Panc1 (cell line): Measurements from ENCODE around the gene SBNO2. TPM values are rescaled to one million over a fixed set of nuclear protein-coding genes. Genes with fewer than 3 reads are reported as not detected.

ENCODE experiments used
- ATAC-seq: fragments of 200-7000 bp; cut with Tn5 transposase; 2 replicates; pipeline ENCODE4 v1.9.1; 2020; ENCODE audit warnings: mild to moderate bottlenecking, moderate library complexity
- BruUV-seq: library from RNA; stranded (reverse); fragments of 400-500 nt; replicated peaks from 2 replicates; lab custom pipeline; 2021; lab: Mats Ljungman, UMichigan
- CTCF ChIA-PET: fragments of 300-600 bp; sonication (Branson Sonifier 250); formaldehyde crosslinking; loops from one replicate; lab custom pipeline; 2022; ENCODE audit warnings: antibody characterized with exemption; lab: Charles Lee
- POLR2A ChIA-PET: fragments of 300-600 bp; sonication (Branson Sonifier 250); formaldehyde crosslinking; loops from one replicate; lab custom pipeline; 2022; ENCODE audit warnings: antibody characterized with exemption; lab: Charles Lee
- DNase-seq: peaks from one replicate; pipeline ENCODE4 v3.0.0-alpha.2; 2010; ENCODE audit warnings: low read depth, low spot score
- H3K27ac ChIP-seq: 2 replicates; pipeline ENCODE4 v1.5.1; 2011; ENCODE audit warnings: mild to moderate bottlenecking, low read length, inconsistent platforms
- H3K27me3 ChIP-seq: fragments of 200-500 bp; sonication (Bioruptor generic); 2 replicates; pipeline ENCODE4 v1.6.0; 2014; ENCODE audit warnings: low read length, inconsistent platforms; ENCODE audit not compliant: control insufficient read depth, insufficient read depth
- H3K36me3 ChIP-seq: fragments of 200-500 bp; sonication (Bioruptor generic); 2 replicates; pipeline ENCODE4 v1.5.1; 2014; ENCODE audit warnings: inconsistent platforms, mild to moderate bottlenecking, low read length, moderate library complexity; ENCODE audit not compliant: control insufficient read depth, insufficient read depth
- H3K4me1 ChIP-seq: 2 replicates; pipeline ENCODE4 v1.5.1; 2011; ENCODE audit warnings: inconsistent platforms, mild to moderate bottlenecking, low read length, moderate library complexity; ENCODE audit not compliant: control insufficient read depth, insufficient read depth
- H3K4me3 ChIP-seq, 2 experiments: 2 replicates each; pipeline ENCODE4 v1.5.1; 2011 to 2012; ENCODE audit warnings: low read depth in 2 of 2, low read length in 2 of 2, mild to moderate bottlenecking in 2 of 2, inconsistent platforms in 1 of 2, moderate library complexity in 1 of 2
- H3K9me3 ChIP-seq: fragments of 200-500 bp; sonication (Bioruptor generic); 2 replicates; pipeline ENCODE4 v1.5.1; 2014; ENCODE audit warnings: low read depth, mild to moderate bottlenecking, inconsistent platforms, low read length, moderate library complexity; ENCODE audit not compliant: control insufficient read depth, insufficient read depth
- REST ChIP-seq, 2 experiments: IDR thresholded peaks; 2 replicates each; pipeline ENCODE4 v1.6.1; 2011 to 2012; ENCODE audit warnings: low read depth in 2 of 2, control low read depth in 1 of 2, low read length in 1 of 2, mild to moderate bottlenecking in 1 of 2, moderate library complexity in 1 of 2; ENCODE audit not compliant: insufficient read depth in 1 of 2
- SIN3A ChIP-seq: IDR thresholded peaks from 2 replicates; pipeline ENCODE4 v1.6.1; 2012; ENCODE audit warnings: low read depth, mild to moderate bottlenecking, low read length, moderate library complexity, borderline replicate concordance; ENCODE audit not compliant: insufficient read depth
- TCF7L2 ChIP-seq: IDR thresholded peaks from 2 replicates; pipeline ENCODE4 v1.6.1; 2011; ENCODE audit warnings: mild to moderate bottlenecking, low read depth, low read length, inconsistent platforms
- in situ Hi-C: cut with HindIII; loops from 2 replicates; pipeline ENCODE4 v1.10.0; 2016; ENCODE audit warnings: low sequenced_read_pairs, low pct_unique_long_range_greater_than_20kb
- intact Hi-C: fragments of 100-400 bp; cut with micrococcal nuclease; formaldehyde crosslinking; loops from one replicate; pipeline ENCODE4 v1.10.0; 2022; ENCODE audit not compliant: unreplicated experiment
- total RNA-seq: library from RNA; stranded (reverse); gene quantifications from one replicate; pipeline ENCODE4 v1.2.1, GENCODE V29; 2021; ENCODE audit not compliant: unreplicated experiment
- TF ChIP-seq, protein P1 (sequence below): fragments of 450-650 bp; IDR thresholded peaks from 2 replicates; pipeline ENCODE4 v1.5.1; 2017; ENCODE audit warnings: mild to moderate bottlenecking

SBNO2 gene
- total RNA-seq, 1 experiment from 2014 or later = 101 TPM

- in situ Hi-C loops = no loop called here
- Histone ChIP-seq H3K4me1 (peaks cover 39% of the 10 kb centered on the region), H3K27ac (no peak overlapping the region; the same call in 1 of the 2 replicates), H3K9me3 (no peaks in the 10 kb centered on the region), H3K36me3 (no peaks in the 10 kb centered on the region; the same call in 1 of the 2 replicates), H3K27me3 (no peaks in the 10 kb centered on the region), H3K4me3 (no peak overlapping the region)
- POLR2A ChIA-PET = no interaction called here
- no TSS peak for BruUV-seq
- CTCF ChIA-PET = interaction anchor here (0.7 kb wide), 1 partner anchor 13 kb away, joined by 8 read pairs; no protein-coding TSS in a partner anchor
- DNase-seq (no peak), ATAC-seq (no peak)
- no peak for TF ChIP-seq SIN3A
- TF ChIP-seq, protein P1, sequence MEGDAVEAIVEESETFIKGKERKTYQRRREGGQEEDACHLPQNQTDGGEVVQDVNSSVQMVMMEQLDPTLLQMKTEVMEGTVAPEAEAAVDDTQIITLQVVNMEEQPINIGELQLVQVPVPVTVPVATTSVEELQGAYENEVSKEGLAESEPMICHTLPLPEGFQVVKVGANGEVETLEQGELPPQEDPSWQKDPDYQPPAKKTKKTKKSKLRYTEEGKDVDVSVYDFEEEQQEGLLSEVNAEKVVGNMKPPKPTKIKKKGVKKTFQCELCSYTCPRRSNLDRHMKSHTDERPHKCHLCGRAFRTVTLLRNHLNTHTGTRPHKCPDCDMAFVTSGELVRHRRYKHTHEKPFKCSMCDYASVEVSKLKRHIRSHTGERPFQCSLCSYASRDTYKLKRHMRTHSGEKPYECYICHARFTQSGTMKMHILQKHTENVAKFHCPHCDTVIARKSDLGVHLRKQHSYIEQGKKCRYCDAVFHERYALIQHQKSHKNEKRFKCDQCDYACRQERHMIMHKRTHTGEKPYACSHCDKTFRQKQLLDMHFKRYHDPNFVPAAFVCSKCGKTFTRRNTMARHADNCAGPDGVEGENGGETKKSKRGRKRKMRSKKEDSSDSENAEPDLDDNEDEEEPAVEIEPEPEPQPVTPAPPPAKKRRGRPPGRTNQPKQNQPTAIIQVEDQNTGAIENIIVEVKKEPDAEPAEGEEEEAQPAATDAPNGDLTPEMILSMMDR = no peak
- intact Hi-C loops = no loop called here
Observed at GRCh38 chr19:1134431-1134830, 39.6 kb downstream of the SBNO2 start.

- TF ChIP-seq, protein P1 = no peak
- TF ChIP-seq TCF7L2 (no peak), SIN3A (no peak)
- peak overlapping the region; percentile 79 for H3K27ac ChIP-seq
- intact Hi-C loops = no loop called here
- ChIA-PET CTCF (no interaction called here), POLR2A (interaction anchor here (0.6 kb wide), 1 partner anchor 54 kb away, joined by 4 read pairs; no protein-coding TSS in a partner anchor)
- no TSS peak for BruUV-seq
- H3K4me1 ChIP-seq = peaks cover 39% of the 10 kb centered on the region
- H3K36me3 ChIP-seq = no peaks in the 10 kb centered on the region; the same call in 1 of the 2 replicates
- H3K9me3 ChIP-seq = no peaks in the 10 kb centered on the region
- H3K27me3 ChIP-seq = no peaks in the 10 kb centered on the region
- in situ Hi-C loops = no loop called here
- no peak for DNase-seq
- peak; percentile 81 for ATAC-seq
- peak overlapping the region in 1 of 2 experiments; percentile 27; a peak in 2 of 4 replicates for H3K4me3 ChIP-seq
Observed at GRCh38 chr19:1133471-1133929, 40.6 kb downstream of the SBNO2 start.

- BruUV-seq = no TSS peak
- H3K36me3 ChIP-seq = no peaks in the 10 kb centered on the region; the same call in 1 of the 2 replicates
- no peaks in the 10 kb centered on the region for H3K27me3 ChIP-seq
- no peaks in the 10 kb centered on the region for H3K9me3 ChIP-seq
- CTCF ChIA-PET = no interaction called here
- H3K27ac ChIP-seq = peak overlapping the region; percentile 79
- DNase-seq (no peak), ATAC-seq (peak; percentile 47)
- intact Hi-C loops = no loop called here
- TF ChIP-seq REST (IDR thresholded peaks at IDR 0.05; ENCODE audit: insufficient read depth in 1 of 2, low read depth in 2 of 2, low read length in 1 of 2) = no peak
- in situ Hi-C loops = no loop called here
- H3K4me1 ChIP-seq = peaks cover 39% of the 10 kb centered on the region
- H3K4me3 ChIP-seq = peak overlapping the region in 1 of 2 experiments; percentile 27; a peak in 2 of 4 replicates
- POLR2A ChIA-PET = no interaction called here
Observed at GRCh38 chr19:1132552-1133383, 41.3 kb downstream of the SBNO2 start.
